Measurements from ENCODE around the gene CCDC57.
"Not testable (repeated sequence)": the region's sequence is repeated elsewhere in the genome, so short reads cannot be mapped to it uniquely, and the experiment has no call there.

- not testable (repeated sequence) for TF ChIP-seq CTCF, POLR2AphosphoS5 (IDR thresholded peaks at IDR 0.05)
Measured at GRCh38 chr17:82139961-82140360, 72.7 kb downstream of the CCDC57 start.

Measured in transverse colon (tissue), 4 donors.